HepG2 (cell line): ENCODE results near the gene DYDC2. TPM values are rescaled to one million over a fixed set of nuclear protein-coding genes. Genes with fewer than 3 reads are reported as not detected.
A peak's percentile ranks its signal among the peaks of the same experiment; 100 is the strongest.

Source experiments
- DMAP1 ChIP-seq: IDR thresholded peaks from 2 replicates; pipeline ENCODE4 v1.6.1; 2016
- HDAC6 ChIP-seq: fragments of 200-600 bp; sonication (generic); IDR thresholded peaks from 2 replicates; pipeline ENCODE4 v1.7.0; 2017; ENCODE audit warnings: mild to moderate bottlenecking, antibody characterized with exemption, low read length, low read depth
- KDM5A ChIP-seq: fragments of 200-600 bp; sonication (generic); IDR thresholded peaks from 2 replicates; pipeline ENCODE4 v1.7.0; 2018; ENCODE audit warnings: antibody characterized with exemption, mild to moderate bottlenecking, low read length, borderline replicate concordance
- MAZ ChIP-seq, 2 experiments: sonication (generic) in 1 of 2; formaldehyde crosslinking in 1 of 2; IDR thresholded peaks; 2 replicates each; pipeline versions ENCODE4 v1.5.0 to v1.6.1; 2012 to 2020; ENCODE audit warnings: low read depth in 2 of 2, mild to moderate bottlenecking in 2 of 2, borderline replicate concordance in 1 of 2, improper control_type of control experiment in 1 of 2, low read length in 1 of 2, missing genetic modification reagents in 1 of 2, moderate library complexity in 1 of 2
- MED1 ChIP-seq: sonication (generic); formaldehyde crosslinking; IDR thresholded peaks from 2 replicates; pipeline ENCODE4 v1.4.0; 2020; ENCODE audit warnings: missing genetic modification reagents
- NAIF1 ChIP-seq: sonication (generic); formaldehyde crosslinking; IDR thresholded peaks from 2 replicates; pipeline ENCODE4 v1.5.0; 2020; ENCODE audit warnings: mild to moderate bottlenecking, missing genetic modification reagents, borderline replicate concordance
- REXO4 ChIP-seq: sonication (generic); formaldehyde crosslinking; IDR thresholded peaks from 2 replicates; pipeline ENCODE4 v1.8.0; 2022; ENCODE audit warnings: missing genetic modification reagents, mild to moderate bottlenecking, borderline replicate concordance
- SIN3A ChIP-seq: IDR thresholded peaks from 2 replicates; pipeline ENCODE4 v1.6.1; 2011; ENCODE audit warnings: low read depth, mild to moderate bottlenecking, control low read depth, low read length, borderline replicate concordance
- SRSF9 ChIP-seq: fragments of 200-400 bp; formaldehyde crosslinking; IDR thresholded peaks from 2 replicates; pipeline ENCODE4 v1.6.1; 2018; ENCODE audit warnings: borderline replicate concordance, mild to moderate bottlenecking, low read depth, low read length; ENCODE audit not compliant: insufficient read depth, poor library complexity, severe bottlenecking
- XRCC5 ChIP-seq: fragments of 200-400 bp; formaldehyde crosslinking; optimal IDR thresholded peaks from 2 replicates; pipeline ENCODE3; 2017; ENCODE audit warnings: mild to moderate bottlenecking, low read length
- ZNF670 ChIP-seq: sonication (generic); formaldehyde crosslinking; IDR thresholded peaks from 2 replicates; pipeline ENCODE4 v1.8.0; 2022; ENCODE audit warnings: mild to moderate bottlenecking, missing genetic modification reagents, borderline replicate concordance
- ZNF775 ChIP-seq: sonication (generic); formaldehyde crosslinking; IDR thresholded peaks from 2 replicates; pipeline ENCODE4 v1.4.0; 2020; ENCODE audit warnings: missing genetic modification reagents, mild to moderate bottlenecking, moderate library complexity, borderline replicate concordance
- ZNF777 ChIP-seq: sonication (generic); formaldehyde crosslinking; IDR thresholded peaks from 2 replicates; pipeline ENCODE4 v1.4.0; 2020; ENCODE audit warnings: missing genetic modification reagents
- polyA plus RNA-seq, 8 experiments: library from polyadenylated mRNA; depleted of rRNA in 3 of 8; stranded (reverse) in 7 of 8; unstranded in 1 of 8; fragments of >200 nt; fragmentation: Illumina TruSeq in 4 of 8; extraction: Trizol in 4 of 8; gene quantifications; 2 replicates each; pipeline versions ENCODE4 v1.2.1 to v1.2.3, GENCODE V29; 2011 to 2016; ENCODE audit warnings: low read depth in 4 of 8, missing spikeins in 1 of 8, mixed read lengths in 1 of 8; ENCODE audit not compliant: insufficient read depth in 1 of 8
- total RNA-seq, 5 experiments: library from RNA; depleted of rRNA; stranded (reverse); fragments of >200 nt; fragmentation: Illumina TruSeq; extraction: Trizol; gene quantifications; 2 replicates each; pipeline ENCODE4 v1.2.3, GENCODE V29; 2016; ENCODE audit warnings: low read depth in 1 of 5
- TF ChIP-seq, protein P1 (sequence below): IDR thresholded peaks from 2 replicates; pipeline ENCODE4 v1.6.1; 2012; ENCODE audit warnings: low read length, improper control_type of control experiment
- TF ChIP-seq, protein P2 (sequence below): IDR thresholded peaks from 2 replicates; pipeline ENCODE4 v1.6.1; 2016; ENCODE audit warnings: missing compliant biosample characterization, missing genetic modification reagents, borderline replicate concordance
- TF ChIP-seq, protein P3 (sequence below): IDR thresholded peaks from 2 replicates; pipeline ENCODE4 v1.6.1; 2018; ENCODE audit warnings: missing genetic modification reagents, mild to moderate bottlenecking, missing compliant biosample characterization
- TF ChIP-seq, protein P4 (sequence below): sonication (generic); formaldehyde crosslinking; IDR thresholded peaks from 2 replicates; pipeline ENCODE4 v1.5.0; 2020; ENCODE audit warnings: mild to moderate bottlenecking, missing genetic modification reagents
- TF ChIP-seq, protein P5 (sequence below): sonication (generic); formaldehyde crosslinking; IDR thresholded peaks from 2 replicates; pipeline ENCODE4 v1.5.0; 2020; ENCODE audit warnings: mild to moderate bottlenecking, missing genetic modification reagents

The DYDC2 gene
- total and polyA plus RNA-seq, 2 of the 13 experiments (the other 11 are each of a cell fraction or from before 2014, with no cell fraction given) = 0.98 to 2.3 TPM

DNA sequence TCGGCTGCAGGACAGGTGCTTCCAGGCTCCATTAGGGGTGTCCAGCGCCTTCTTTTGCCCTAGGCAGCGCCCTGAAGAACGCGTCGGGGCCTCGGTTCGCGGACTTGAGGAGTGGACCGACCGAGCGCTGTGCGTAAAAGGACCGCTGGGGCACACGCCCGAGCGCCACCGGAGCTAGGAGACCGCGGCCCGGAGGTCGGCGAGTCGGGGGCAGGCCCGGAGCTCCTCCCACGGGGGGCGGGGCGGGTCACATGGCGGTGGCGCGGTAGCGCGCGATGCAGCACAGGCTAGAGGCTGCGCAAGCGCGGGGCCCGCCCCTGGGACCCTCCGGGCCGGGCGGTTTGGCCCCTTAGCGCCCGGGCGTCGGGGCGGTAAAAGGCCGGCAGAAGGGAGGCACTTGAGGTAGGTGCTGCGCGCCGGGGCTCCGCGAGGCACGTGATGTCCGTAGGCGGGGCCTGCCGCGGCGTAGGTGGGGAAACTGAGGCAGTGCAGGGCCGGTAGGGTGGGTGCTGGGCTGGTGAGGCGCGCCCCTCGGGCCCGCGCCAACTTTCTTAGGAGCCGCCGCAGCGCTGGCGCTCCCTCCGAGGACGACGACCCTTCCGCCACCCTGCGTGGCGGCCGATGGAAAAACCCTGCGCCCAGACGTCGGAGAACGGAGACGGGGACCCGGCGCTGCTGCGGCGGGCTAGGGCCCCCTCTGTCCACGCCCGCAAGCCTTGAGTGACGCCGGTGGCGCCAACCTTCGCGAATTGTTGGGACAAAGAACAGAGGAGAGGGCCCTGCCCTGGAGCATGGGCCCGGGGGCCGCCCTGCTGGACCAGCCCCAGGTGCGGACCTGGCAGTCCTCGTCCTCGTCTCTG lies 51.9 kb downstream of the DYDC2 start, which contains the start of gene PRXL2A (continued):
- TF ChIP-seq REXO4 (CRISPR knock-in tag) = no peak
- TF ChIP-seq, protein P1, sequence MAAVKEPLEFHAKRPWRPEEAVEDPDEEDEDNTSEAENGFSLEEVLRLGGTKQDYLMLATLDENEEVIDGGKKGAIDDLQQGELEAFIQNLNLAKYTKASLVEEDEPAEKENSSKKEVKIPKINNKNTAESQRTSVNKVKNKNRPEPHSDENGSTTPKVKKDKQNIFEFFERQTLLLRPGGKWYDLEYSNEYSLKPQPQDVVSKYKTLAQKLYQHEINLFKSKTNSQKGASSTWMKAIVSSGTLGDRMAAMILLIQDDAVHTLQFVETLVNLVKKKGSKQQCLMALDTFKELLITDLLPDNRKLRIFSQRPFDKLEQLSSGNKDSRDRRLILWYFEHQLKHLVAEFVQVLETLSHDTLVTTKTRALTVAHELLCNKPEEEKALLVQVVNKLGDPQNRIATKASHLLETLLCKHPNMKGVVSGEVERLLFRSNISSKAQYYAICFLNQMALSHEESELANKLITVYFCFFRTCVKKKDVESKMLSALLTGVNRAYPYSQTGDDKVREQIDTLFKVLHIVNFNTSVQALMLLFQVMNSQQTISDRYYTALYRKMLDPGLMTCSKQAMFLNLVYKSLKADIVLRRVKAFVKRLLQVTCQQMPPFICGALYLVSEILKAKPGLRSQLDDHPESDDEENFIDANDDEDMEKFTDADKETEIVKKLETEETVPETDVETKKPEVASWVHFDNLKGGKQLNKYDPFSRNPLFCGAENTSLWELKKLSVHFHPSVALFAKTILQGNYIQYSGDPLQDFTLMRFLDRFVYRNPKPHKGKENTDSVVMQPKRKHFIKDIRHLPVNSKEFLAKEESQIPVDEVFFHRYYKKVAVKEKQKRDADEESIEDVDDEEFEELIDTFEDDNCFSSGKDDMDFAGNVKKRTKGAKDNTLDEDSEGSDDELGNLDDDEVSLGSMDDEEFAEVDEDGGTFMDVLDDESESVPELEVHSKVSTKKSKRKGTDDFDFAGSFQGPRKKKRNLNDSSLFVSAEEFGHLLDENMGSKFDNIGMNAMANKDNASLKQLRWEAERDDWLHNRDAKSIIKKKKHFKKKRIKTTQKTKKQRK = no peak
- peak; percentile 79 for TF ChIP-seq MED1 (CRISPR knock-in tag)
- no peak for TF ChIP-seq SRSF9
- TF ChIP-seq, protein P2, sequence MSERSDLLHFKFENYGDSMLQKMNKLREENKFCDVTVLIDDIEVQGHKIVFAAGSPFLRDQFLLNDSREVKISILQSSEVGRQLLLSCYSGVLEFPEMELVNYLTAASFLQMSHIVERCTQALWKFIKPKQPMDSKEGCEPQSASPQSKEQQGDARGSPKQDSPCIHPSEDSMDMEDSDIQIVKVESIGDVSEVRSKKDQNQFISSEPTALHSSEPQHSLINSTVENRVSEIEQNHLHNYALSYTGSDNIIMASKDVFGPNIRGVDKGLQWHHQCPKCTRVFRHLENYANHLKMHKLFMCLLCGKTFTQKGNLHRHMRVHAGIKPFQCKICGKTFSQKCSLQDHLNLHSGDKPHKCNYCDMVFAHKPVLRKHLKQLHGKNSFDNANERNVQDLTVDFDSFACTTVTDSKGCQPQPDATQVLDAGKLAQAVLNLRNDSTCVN (CRISPR knock-in tag) = no peak
- TF ChIP-seq, protein P3, sequence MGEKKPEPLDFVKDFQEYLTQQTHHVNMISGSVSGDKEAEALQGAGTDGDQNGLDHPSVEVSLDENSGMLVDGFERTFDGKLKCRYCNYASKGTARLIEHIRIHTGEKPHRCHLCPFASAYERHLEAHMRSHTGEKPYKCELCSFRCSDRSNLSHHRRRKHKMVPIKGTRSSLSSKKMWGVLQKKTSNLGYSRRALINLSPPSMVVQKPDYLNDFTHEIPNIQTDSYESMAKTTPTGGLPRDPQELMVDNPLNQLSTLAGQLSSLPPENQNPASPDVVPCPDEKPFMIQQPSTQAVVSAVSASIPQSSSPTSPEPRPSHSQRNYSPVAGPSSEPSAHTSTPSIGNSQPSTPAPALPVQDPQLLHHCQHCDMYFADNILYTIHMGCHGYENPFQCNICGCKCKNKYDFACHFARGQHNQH (CRISPR knock-in tag) = peak; percentile 40; the same call in 1 of the 2 replicates
- TF ChIP-seq XRCC5 = peak; percentile 22
- peak; percentile 81; the same call in 1 of the 2 replicates for TF ChIP-seq NAIF1 (CRISPR knock-in tag)
- TF ChIP-seq ZNF777 (CRISPR knock-in tag) = peak; percentile 92
- TF ChIP-seq HDAC6 = no peak
- TF ChIP-seq, protein P4, sequence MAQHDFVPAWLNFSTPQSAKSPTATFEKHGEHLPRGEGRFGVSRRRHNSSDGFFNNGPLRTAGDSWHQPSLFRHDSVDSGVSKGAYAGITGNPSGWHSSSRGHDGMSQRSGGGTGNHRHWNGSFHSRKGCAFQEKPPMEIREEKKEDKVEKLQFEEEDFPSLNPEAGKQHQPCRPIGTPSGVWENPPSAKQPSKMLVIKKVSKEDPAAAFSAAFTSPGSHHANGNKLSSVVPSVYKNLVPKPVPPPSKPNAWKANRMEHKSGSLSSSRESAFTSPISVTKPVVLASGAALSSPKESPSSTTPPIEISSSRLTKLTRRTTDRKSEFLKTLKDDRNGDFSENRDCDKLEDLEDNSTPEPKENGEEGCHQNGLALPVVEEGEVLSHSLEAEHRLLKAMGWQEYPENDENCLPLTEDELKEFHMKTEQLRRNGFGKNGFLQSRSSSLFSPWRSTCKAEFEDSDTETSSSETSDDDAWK (CRISPR knock-in tag) = no peak
- TF ChIP-seq ZNF775 (CRISPR knock-in tag) = no peak; the same call in 1 of the 2 replicates
- peak; percentile 26; the same call in 1 of the 2 replicates for TF ChIP-seq DMAP1 (CRISPR knock-in tag)
- peak; percentile 83 for TF ChIP-seq MAZ (IDR thresholded peaks at IDR 0.05; ENCODE audit: borderline replicate concordance, low read depth, low read length)
- peak; percentile 79 for TF ChIP-seq MAZ (CRISPR knock-in tag; IDR thresholded peaks at IDR 0.05; ENCODE audit: low read depth)
- TF ChIP-seq, protein P5, sequence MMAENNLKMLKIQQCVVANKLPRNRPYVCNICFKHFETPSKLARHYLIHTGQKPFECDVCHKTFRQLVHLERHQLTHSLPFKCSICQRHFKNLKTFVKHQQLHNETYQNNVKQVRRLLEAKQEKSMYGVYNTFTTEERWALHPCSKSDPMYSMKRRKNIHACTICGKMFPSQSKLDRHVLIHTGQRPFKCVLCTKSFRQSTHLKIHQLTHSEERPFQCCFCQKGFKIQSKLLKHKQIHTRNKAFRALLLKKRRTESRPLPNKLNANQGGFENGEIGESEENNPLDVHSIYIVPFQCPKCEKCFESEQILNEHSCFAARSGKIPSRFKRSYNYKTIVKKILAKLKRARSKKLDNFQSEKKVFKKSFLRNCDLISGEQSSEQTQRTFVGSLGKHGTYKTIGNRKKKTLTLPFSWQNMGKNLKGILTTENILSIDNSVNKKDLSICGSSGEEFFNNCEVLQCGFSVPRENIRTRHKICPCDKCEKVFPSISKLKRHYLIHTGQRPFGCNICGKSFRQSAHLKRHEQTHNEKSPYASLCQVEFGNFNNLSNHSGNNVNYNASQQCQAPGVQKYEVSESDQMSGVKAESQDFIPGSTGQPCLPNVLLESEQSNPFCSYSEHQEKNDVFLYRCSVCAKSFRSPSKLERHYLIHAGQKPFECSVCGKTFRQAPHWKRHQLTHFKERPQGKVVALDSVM = no peak
- peak; percentile 68; the same call in 1 of the 2 replicates for TF ChIP-seq SIN3A
- TF ChIP-seq KDM5A = no peak
- no peak; the same call in 1 of the 2 replicates for TF ChIP-seq ZNF670 (CRISPR knock-in tag)
